ENCODE results near the gene CXCL14. TPM values are rescaled to one million over a fixed set of nuclear protein-coding genes. Genes with fewer than 3 reads are reported as not detected.

CXCL14 gene
- polyA plus RNA-seq, 2 donors: 88.9 to 199 TPM

DNA sequence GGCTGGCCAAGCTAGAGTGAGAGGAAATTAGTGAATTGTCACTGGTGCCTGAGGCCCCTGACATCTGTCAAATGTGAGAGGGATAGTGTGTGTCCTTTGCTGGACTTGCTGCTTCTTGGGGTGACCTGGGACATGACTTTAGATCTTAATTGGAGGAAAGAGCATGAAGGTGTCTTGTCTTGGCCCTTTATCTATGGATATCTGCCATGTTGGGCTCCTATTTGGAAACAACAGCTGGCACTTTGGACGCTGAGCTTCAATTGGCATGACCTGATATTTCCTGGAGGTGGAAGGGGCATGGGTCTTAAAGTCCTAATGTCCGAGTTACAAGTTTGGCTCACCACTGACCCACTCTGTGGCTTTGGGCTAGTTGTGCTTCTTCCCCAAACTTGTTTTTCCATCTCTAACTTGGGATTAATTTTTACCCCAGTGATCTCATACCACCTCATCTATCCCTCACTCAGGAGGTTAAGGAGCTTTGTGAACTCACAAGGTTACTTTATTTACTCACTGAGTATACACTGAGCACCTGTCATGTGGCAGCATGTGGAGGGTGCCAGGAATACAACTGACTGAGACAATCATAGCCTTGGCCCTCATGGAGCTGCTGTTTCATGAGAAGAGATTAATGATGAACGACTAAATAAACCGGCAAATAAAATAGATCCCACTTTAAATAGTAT lies 30.1 kb upstream of the CXCL14 start:
- Histone ChIP-seq H3K4me1 (ENCODE audit: control insufficient read depth in 2 of 2, insufficient read depth in 2 of 2, low read length in 1 of 2) (peaks cover 0 to 7% of the 10 kb centered on the region in 2 donors), H3K9me3 (ENCODE audit: control insufficient read depth in 2 of 2, insufficient read depth in 1 of 2, low read depth in 1 of 2, low read length in 1 of 2) (no peaks in the 10 kb centered on the region), H3K36me3 (ENCODE audit: control insufficient read depth in 2 of 2, insufficient read depth in 2 of 2, low read length in 1 of 2) (no peaks in the 10 kb centered on the region), H3K27me3 (ENCODE audit: control insufficient read depth in 1 of 2, insufficient read depth in 2 of 2, low read length in 2 of 2) (peaks cover 0 to 3% of the 10 kb centered on the region in 2 donors), H3K27ac (ENCODE audit: low read depth in 2 of 2, low read length in 1 of 2) (peak overlapping the region in 1 of 2 donors; percentile 6), H3K4me3 (ENCODE audit: low read depth in 1 of 2, low read length in 2 of 2) (no peak overlapping the region)
- WGBS, 2 donors: 54 to 68% methylated on average over 4 of the region's 4 CpGs

DNA sequence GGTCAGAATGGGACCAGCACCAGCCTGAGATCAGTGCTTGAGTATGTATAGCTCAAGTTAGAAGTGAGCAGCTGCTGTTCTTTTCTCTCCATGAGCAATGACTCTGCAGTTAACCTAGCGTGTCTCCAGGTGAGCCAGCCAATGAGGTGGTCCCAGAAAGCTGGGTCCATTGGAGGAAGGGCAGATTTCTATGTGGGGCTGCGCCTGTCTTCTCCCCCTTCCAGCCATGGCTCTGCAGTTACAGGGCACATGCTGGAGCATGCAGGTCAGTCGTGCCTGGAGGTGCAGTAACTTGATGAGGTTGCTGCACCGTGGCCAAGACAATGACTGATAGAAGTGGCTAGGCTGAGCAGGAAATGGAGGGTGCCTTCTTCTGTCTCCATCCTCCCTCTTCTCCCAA lies 29.6 kb upstream of the CXCL14 start:
- Histone ChIP-seq H3K4me1 (ENCODE audit: control insufficient read depth in 2 of 2, insufficient read depth in 2 of 2, low read length in 1 of 2) (peaks cover 0 to 7% of the 10 kb centered on the region in 2 donors), H3K4me3 (ENCODE audit: low read depth in 1 of 2, low read length in 2 of 2) (no peak overlapping the region), H3K9me3 (ENCODE audit: control insufficient read depth in 2 of 2, insufficient read depth in 1 of 2, low read depth in 1 of 2, low read length in 1 of 2) (no peaks in the 10 kb centered on the region), H3K27ac (ENCODE audit: low read depth in 2 of 2, low read length in 1 of 2) (peak overlapping the region; percentile 6 to 7), H3K36me3 (ENCODE audit: control insufficient read depth in 2 of 2, insufficient read depth in 2 of 2, low read length in 1 of 2) (no peaks in the 10 kb centered on the region), H3K27me3 (ENCODE audit: control insufficient read depth in 1 of 2, insufficient read depth in 2 of 2, low read length in 2 of 2) (peaks cover 0 to 3% of the 10 kb centered on the region in 2 donors)
- WGBS, 2 donors: 44 to 68% methylated on average over 4 of the region's 4 CpGs

DNA sequence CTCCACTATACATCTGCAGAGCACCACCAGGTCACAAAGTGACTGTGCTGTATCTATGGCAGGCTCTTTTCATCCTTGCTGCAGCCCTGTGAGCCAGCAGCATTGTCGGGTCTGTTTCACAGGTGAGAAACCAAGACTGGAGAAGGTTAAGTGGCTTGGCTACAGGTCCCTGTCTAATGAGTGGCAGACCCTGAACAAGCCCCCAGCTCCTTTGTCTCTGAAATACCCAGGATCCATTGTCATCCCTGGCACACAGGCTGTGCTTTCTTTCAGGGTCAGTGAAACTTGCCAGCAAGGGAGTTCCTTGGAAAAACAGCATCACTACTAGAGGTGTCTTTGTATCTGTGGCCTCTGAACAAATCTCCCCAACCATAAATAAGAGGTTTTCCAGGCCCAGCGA lies 27.6 kb upstream of the CXCL14 start:
- Histone ChIP-seq H3K27me3 (ENCODE audit: control insufficient read depth in 1 of 2, insufficient read depth in 2 of 2, low read length in 2 of 2) (peaks cover 0 to 3% of the 10 kb centered on the region in 2 donors), H3K4me1 (ENCODE audit: control insufficient read depth in 2 of 2, insufficient read depth in 2 of 2, low read length in 1 of 2) (peaks cover 0 to 7% of the 10 kb centered on the region in 2 donors), H3K36me3 (ENCODE audit: control insufficient read depth in 2 of 2, insufficient read depth in 2 of 2, low read length in 1 of 2) (no peaks in the 10 kb centered on the region), H3K9me3 (ENCODE audit: control insufficient read depth in 2 of 2, insufficient read depth in 1 of 2, low read depth in 1 of 2, low read length in 1 of 2) (no peaks in the 10 kb centered on the region), H3K4me3 (ENCODE audit: low read depth in 1 of 2, low read length in 2 of 2) (no peak overlapping the region), H3K27ac (ENCODE audit: low read depth in 2 of 2, low read length in 1 of 2) (no peak overlapping the region)
- 78 to 83% methylated on average over 2 of the region's 2 CpGs for WGBS, 2 donors

DNA sequence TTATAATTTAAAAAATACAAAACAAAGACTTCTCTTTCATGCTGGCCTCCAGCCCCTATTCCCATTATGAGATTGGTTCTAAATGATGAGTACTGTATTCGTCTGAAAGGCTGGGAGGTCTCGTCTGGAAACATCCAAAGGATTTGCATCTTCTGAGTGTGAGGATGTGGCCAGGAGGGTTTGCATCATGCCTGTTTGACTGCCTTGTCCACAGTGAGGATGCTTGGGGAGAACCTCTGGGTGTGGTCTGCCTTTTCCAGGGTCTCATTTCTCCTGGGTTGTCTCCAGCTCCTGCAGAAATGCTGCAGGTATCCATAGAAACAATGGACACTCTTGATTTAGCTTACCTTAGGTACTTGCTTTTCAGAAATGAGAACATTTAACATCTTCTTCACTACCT lies 26.4 kb upstream of the CXCL14 start:
- WGBS, 2 donors: 78 to 87% methylated on average over 2 of the region's 2 CpGs
- peaks cover 0 to 7% of the 10 kb centered on the region in 2 donors for H3K4me1 ChIP-seq (ENCODE audit: control insufficient read depth in 2 of 2, insufficient read depth in 2 of 2, low read length in 1 of 2)
- H3K36me3 ChIP-seq (ENCODE audit: control insufficient read depth in 2 of 2, insufficient read depth in 2 of 2, low read length in 1 of 2): no peaks in the 10 kb centered on the region
- H3K4me3 ChIP-seq (ENCODE audit: low read depth in 1 of 2, low read length in 2 of 2): no peak overlapping the region
- no peaks in the 10 kb centered on the region for H3K9me3 ChIP-seq (ENCODE audit: control insufficient read depth in 2 of 2, insufficient read depth in 1 of 2, low read depth in 1 of 2, low read length in 1 of 2)
- H3K27me3 ChIP-seq (ENCODE audit: control insufficient read depth in 1 of 2, insufficient read depth in 2 of 2, low read length in 2 of 2): peaks cover 0 to 3% of the 10 kb centered on the region in 2 donors
- no peak overlapping the region for H3K27ac ChIP-seq (ENCODE audit: low read depth in 2 of 2, low read length in 1 of 2)

DNA sequence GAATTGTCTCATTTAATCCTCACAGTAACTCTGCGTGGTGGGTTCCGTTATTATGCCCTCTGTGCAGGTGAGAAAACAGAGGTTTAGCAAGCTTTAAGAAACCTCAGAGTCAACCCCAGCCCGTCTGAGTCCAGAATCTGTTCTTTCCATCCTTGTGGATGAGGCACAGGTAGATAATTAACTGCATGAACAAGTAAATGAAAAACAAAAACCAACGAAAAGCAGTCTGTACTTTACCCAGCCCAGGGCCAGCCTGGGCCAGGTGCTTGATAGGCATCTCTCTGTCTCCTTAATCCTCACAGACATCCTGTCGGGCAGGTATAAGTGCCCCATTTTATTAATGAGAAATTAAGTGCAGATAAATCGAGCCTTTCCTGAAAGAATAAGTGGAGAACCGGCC lies 25.3 kb upstream of the CXCL14 start:
- 51 to 54% methylated on average over 7 of the region's 7 CpGs for WGBS, 2 donors

DNA sequence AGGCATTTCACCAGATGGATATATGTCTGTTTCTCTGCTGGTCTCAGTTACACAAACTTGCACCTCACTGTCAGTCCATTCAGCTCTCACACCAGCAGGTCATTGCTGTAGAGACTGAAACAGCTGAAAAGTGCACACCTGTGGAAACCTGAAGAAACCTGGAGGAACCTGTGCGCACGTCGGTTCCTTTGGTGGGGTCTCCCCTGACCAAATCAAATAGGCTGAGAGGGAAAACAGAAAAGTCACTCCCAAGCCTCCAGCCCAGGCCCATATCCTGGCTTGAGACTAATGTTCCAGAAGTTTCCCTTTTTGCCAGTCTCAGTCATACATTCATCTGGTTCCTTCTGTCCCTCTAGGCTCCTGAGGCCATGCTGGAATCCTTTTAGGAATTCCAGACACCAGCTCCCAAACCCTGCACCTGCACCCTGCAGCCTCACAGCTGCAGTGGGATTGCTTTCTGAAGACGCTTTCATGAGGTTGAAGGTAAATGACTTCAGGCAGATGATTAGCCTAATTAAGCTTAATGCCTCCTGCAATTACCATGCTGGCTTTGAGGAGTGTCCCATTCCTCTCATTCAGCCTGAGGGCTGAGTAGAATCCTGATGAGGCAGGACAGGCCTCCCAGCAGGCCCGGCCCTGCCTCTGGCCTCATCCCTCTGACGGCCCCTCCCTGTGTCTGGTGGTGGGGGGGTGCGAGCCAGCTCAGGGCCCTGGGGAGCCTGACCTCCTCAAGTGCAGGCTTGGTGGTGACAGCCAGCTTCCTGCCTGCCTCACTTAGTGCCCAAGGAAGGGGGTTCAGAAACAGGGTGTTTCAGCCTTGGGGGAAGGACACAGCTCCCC lies 24.3 kb upstream of the CXCL14 start:
- peaks cover 0 to 4% of the 10 kb centered on the region in 2 donors for H3K4me1 ChIP-seq (ENCODE audit: control insufficient read depth in 2 of 2, insufficient read depth in 2 of 2, low read length in 1 of 2)
- no peak overlapping the region for H3K4me3 ChIP-seq (ENCODE audit: low read depth in 1 of 2, low read length in 2 of 2)
- H3K36me3 ChIP-seq (ENCODE audit: control insufficient read depth in 2 of 2, insufficient read depth in 2 of 2, low read length in 1 of 2): no peaks in the 10 kb centered on the region
- H3K9me3 ChIP-seq (ENCODE audit: control insufficient read depth in 2 of 2, insufficient read depth in 1 of 2, low read depth in 1 of 2, low read length in 1 of 2): no peaks in the 10 kb centered on the region
- H3K27ac ChIP-seq (ENCODE audit: low read depth in 2 of 2, low read length in 1 of 2): no peak overlapping the region
- WGBS, 2 donors: 52 to 66% methylated on average over 7 of the region's 7 CpGs
- no peaks in the 10 kb centered on the region for H3K27me3 ChIP-seq (ENCODE audit: control insufficient read depth in 1 of 2, insufficient read depth in 2 of 2, low read length in 2 of 2)

More for the DNA sequence above, 25.3 kb upstream of the CXCL14 start:
- Histone ChIP-seq H3K4me1 (ENCODE audit: control insufficient read depth in 2 of 2, insufficient read depth in 2 of 2, low read length in 1 of 2) (peaks cover 4 to 7% of the 10 kb centered on the region in 2 donors), H3K9me3 (ENCODE audit: control insufficient read depth in 2 of 2, insufficient read depth in 1 of 2, low read depth in 1 of 2, low read length in 1 of 2) (no peaks in the 10 kb centered on the region), H3K4me3 (ENCODE audit: low read depth in 1 of 2, low read length in 2 of 2) (no peak overlapping the region), H3K27me3 (ENCODE audit: control insufficient read depth in 1 of 2, insufficient read depth in 2 of 2, low read length in 2 of 2) (peaks cover 0 to under 1% of the 10 kb centered on the region in 2 donors), H3K36me3 (ENCODE audit: control insufficient read depth in 2 of 2, insufficient read depth in 2 of 2, low read length in 1 of 2) (no peaks in the 10 kb centered on the region), H3K27ac (ENCODE audit: low read depth in 2 of 2, low read length in 1 of 2) (no peak overlapping the region)

DNA sequence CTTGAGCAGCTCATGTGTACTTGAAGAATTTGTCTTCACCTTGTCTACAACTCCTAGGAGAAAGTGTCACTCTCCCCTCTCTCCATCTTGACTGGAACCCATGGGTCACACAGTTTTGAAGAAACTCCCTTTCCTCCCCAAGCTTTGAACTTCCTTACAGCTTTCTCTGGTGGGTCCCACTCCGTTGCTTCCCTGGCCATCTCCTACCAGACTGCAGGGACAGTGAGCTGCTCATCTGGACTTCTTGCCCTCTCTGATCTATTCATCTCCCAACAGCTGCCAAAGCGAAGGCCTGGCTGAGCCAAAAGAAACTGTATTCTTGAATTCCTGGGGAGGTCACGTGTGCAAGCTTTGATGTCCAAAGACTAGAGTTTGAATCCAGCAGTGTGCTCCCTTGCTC lies 22.7 kb upstream of the CXCL14 start:
- Histone ChIP-seq H3K4me1 (ENCODE audit: control insufficient read depth in 2 of 2, insufficient read depth in 2 of 2, low read length in 1 of 2) (peaks cover 2 to 4% of the 10 kb centered on the region in 2 donors), H3K9me3 (ENCODE audit: control insufficient read depth in 2 of 2, insufficient read depth in 1 of 2, low read depth in 1 of 2, low read length in 1 of 2) (no peaks in the 10 kb centered on the region), H3K27me3 (ENCODE audit: control insufficient read depth in 1 of 2, insufficient read depth in 2 of 2, low read length in 2 of 2) (no peaks in the 10 kb centered on the region), H3K4me3 (ENCODE audit: low read depth in 1 of 2, low read length in 2 of 2) (no peak overlapping the region), H3K36me3 (ENCODE audit: control insufficient read depth in 2 of 2, insufficient read depth in 2 of 2, low read length in 1 of 2) (no peaks in the 10 kb centered on the region), H3K27ac (ENCODE audit: low read depth in 2 of 2, low read length in 1 of 2) (no peak overlapping the region)
- 81 to 83% methylated on average over 3 of the region's 3 CpGs for WGBS, 2 donors

DNA sequence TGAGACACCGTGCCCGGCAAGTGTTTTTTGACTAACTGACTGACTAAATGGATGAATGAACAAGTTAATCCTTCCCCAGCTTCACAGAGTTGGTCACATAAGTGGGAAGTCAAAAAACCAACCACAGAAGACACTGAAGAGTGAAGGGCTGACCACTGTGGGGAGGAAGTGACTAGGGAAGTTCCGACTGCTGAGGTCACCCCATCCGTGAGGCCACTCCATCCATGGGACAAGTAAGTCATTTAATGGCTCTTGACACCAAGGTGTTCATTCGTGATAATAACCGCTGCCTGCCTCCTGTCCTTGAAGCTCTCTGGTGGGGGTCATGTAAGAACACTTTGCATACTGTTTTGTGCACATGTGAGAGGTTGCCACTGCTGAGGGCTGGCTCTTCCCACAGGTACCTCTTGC lies 22.2 kb upstream of the CXCL14 start:
- Histone ChIP-seq H3K4me3 (ENCODE audit: low read depth in 1 of 2, low read length in 2 of 2) (no peak overlapping the region), H3K27me3 (ENCODE audit: control insufficient read depth in 1 of 2, insufficient read depth in 2 of 2, low read length in 2 of 2) (no peaks in the 10 kb centered on the region), H3K36me3 (ENCODE audit: control insufficient read depth in 2 of 2, insufficient read depth in 2 of 2, low read length in 1 of 2) (no peaks in the 10 kb centered on the region), H3K27ac (ENCODE audit: low read depth in 2 of 2, low read length in 1 of 2) (no peak overlapping the region), H3K9me3 (ENCODE audit: control insufficient read depth in 2 of 2, insufficient read depth in 1 of 2, low read depth in 1 of 2, low read length in 1 of 2) (no peaks in the 10 kb centered on the region), H3K4me1 (ENCODE audit: control insufficient read depth in 2 of 2, insufficient read depth in 2 of 2, low read length in 1 of 2) (peaks cover 3 to 4% of the 10 kb centered on the region in 2 donors)
- 77 to 78% methylated on average over 6 of the region's 6 CpGs for WGBS, 2 donors

DNA sequence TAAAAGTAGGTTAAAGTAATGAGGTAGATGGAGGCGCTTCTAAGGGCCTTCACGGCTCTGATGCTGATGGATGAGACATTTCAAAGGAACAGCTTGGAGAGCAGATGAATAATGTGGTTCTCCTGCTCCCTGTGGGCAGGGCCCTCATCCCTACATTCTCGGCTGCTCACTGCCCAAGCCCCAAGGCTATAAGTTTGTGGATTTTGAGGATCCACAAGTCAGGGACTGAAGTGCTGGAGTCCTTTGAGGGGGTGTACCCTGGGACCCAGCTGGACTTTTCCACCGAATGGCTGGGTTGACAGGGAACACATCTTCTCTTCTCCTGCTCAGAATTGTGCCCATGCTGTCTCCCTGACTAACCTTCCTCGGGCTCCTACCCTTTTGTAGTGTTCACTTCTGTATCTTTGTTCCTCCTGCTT lies 21.4 kb upstream of the CXCL14 start:
- Histone ChIP-seq H3K4me3 (ENCODE audit: low read depth in 1 of 2, low read length in 2 of 2) (no peak overlapping the region), H3K27ac (ENCODE audit: low read depth in 2 of 2, low read length in 1 of 2) (peak overlapping the region in 1 of 2 donors; percentile 15), H3K27me3 (ENCODE audit: control insufficient read depth in 1 of 2, insufficient read depth in 2 of 2, low read length in 2 of 2) (no peaks in the 10 kb centered on the region), H3K36me3 (ENCODE audit: control insufficient read depth in 2 of 2, insufficient read depth in 2 of 2, low read length in 1 of 2) (no peaks in the 10 kb centered on the region), H3K9me3 (ENCODE audit: control insufficient read depth in 2 of 2, insufficient read depth in 1 of 2, low read depth in 1 of 2, low read length in 1 of 2) (no peaks in the 10 kb centered on the region), H3K4me1 (ENCODE audit: control insufficient read depth in 2 of 2, insufficient read depth in 2 of 2, low read length in 1 of 2) (peaks cover 3 to 4% of the 10 kb centered on the region in 2 donors)
- 36 to 38% methylated on average over 5 of the region's 5 CpGs for WGBS, 2 donors

Measured in esophagus (tissue), 2 donors.